ENCODE data around the gene KIF5C. TPM values are rescaled to one million over a fixed set of nuclear protein-coding genes. Genes with fewer than 3 reads are reported as not detected.

The KIF5C gene
- total and polyA plus RNA-seq, 2 donors (not counting 1 experiment from before 2014, with no cell fraction given) = 0.09 to 0.17 TPM

DNA sequence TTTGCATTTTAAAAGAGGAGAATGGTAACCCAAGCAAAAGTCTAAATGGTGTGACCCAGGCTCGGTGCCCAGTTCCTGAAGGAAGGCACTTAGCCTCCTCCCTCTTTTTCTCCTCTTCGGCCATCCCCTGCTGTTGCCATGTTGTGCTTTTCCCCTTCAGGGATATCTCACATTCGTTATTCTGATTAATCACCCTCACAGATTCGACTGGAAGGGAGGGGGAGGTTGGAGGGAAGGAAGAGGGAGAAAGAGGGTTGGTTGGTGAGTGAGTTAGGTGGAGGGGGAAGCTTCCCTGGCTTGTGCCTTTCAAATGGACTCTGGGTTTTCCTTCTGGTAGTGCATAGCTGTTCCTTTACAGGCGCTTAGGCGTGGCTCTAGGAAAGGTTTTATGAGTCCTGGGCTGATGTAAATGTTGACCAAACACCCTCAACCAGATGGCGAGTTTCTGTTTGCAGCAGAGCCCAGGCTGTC, 124.5 kb downstream of the KIF5C start:
- no peak for DNase-seq (ENCODE audit: low read depth in 2 of 2)

DNA sequence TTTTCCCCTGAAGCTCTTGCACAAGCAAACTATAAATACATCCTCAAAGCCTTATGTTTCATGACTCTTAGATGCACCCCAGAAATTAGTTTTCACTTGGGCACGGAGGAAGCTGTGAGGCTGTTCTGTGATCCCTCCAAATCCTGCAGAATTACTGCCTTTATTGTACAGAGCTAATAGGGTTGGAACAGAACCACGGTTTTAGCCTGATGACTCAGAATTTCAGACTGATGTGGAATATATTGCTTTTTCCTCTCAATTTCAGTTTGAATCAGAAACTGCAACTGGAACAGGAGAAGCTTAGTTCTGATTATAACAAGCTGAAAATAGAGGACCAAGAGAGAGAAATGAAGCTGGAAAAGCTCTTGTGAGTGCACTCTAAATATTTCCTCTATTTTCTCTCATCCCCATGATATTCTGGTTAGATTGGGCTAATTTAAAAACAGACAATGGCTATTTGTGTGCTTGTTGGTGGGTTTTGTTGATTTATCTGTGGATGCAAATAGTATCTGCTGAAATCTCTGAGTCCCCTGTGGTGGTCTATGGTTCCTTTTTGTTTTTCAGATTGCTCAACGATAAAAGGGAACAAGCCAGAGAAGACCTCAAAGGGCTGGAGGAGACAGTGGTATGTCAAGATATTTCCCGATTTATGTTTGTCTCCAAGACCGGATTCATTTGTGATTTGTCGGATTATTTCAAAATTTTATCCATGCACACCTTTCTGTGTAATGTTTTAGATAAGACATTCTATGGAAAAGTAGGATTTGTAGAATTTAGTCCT, 125.3 kb downstream of the KIF5C start:
- Histone ChIP-seq H3K4me3 (replicated peaks in 1 of 4; ENCODE audit: control extremely low read depth in 1 of 4, insufficient read depth in 1 of 4, low read depth in 3 of 4, low read length in 4 of 4) (no peak overlapping the region), H3K27me3 (ENCODE audit: control insufficient read depth, insufficient read depth, low read length) (peaks cover 5% of the 10 kb centered on the region), H3K4me2 (ENCODE audit: extremely low read depth, insufficient read depth, low read length) (no peak overlapping the region), H3K9me3 (ENCODE audit: control insufficient read depth, insufficient read depth, low read depth, low read length) (no peaks in the 10 kb centered on the region), H3K27ac (ENCODE audit: insufficient read depth, low read length) (no peak overlapping the region), H3K9ac (ENCODE audit: insufficient read depth, low read length) (no peak overlapping the region), H3K79me2 (ENCODE audit: control insufficient read depth, insufficient read depth, low read length) (no peaks in the 10 kb centered on the region), H3K36me3 (ENCODE audit: control insufficient read depth, insufficient read depth, low read length) (no peaks in the 10 kb centered on the region), H4K20me1 (ENCODE audit: control insufficient read depth, extremely low read depth, insufficient read depth, low read length) (no peaks in the 10 kb centered on the region), H3K4me1 (ENCODE audit: control insufficient read depth, extremely low read depth, insufficient read depth, low read length) (no peaks in the 10 kb centered on the region), H2AFZ (ENCODE audit: low read length) (no peak overlapping the region)
- DNase-seq (ENCODE audit: low read depth in 2 of 2) = no peak
- TF ChIP-seq, protein P1, sequence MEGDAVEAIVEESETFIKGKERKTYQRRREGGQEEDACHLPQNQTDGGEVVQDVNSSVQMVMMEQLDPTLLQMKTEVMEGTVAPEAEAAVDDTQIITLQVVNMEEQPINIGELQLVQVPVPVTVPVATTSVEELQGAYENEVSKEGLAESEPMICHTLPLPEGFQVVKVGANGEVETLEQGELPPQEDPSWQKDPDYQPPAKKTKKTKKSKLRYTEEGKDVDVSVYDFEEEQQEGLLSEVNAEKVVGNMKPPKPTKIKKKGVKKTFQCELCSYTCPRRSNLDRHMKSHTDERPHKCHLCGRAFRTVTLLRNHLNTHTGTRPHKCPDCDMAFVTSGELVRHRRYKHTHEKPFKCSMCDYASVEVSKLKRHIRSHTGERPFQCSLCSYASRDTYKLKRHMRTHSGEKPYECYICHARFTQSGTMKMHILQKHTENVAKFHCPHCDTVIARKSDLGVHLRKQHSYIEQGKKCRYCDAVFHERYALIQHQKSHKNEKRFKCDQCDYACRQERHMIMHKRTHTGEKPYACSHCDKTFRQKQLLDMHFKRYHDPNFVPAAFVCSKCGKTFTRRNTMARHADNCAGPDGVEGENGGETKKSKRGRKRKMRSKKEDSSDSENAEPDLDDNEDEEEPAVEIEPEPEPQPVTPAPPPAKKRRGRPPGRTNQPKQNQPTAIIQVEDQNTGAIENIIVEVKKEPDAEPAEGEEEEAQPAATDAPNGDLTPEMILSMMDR (conservative IDR thresholded peaks at IDR 0.05 in 1 of 2, IDR thresholded peaks at IDR 0.05 in 1 of 2; ENCODE audit: low read depth in 1 of 2, low read length in 2 of 2) = no peak
- TF ChIP-seq EZH2 (IDR thresholded peaks at IDR 0.05; ENCODE audit: low read length, missing control alignments) = no peak

More for the DNA sequence above, 124.5 kb downstream of the KIF5C start:
- H3K4me3 ChIP-seq (replicated peaks in 1 of 4; ENCODE audit: control extremely low read depth in 1 of 4, insufficient read depth in 1 of 4, low read depth in 3 of 4, low read length in 4 of 4) = no peak overlapping the region
- no peaks in the 10 kb centered on the region for H4K20me1 ChIP-seq (ENCODE audit: control insufficient read depth, extremely low read depth, insufficient read depth, low read length)
- H2AFZ ChIP-seq (ENCODE audit: low read length) = no peak overlapping the region
- no peak overlapping the region for H3K4me2 ChIP-seq (ENCODE audit: extremely low read depth, insufficient read depth, low read length)
- no peaks in the 10 kb centered on the region for H3K36me3 ChIP-seq (ENCODE audit: control insufficient read depth, insufficient read depth, low read length)
- H3K4me1 ChIP-seq (ENCODE audit: control insufficient read depth, extremely low read depth, insufficient read depth, low read length) = no peaks in the 10 kb centered on the region
- TF ChIP-seq EZH2 (IDR thresholded peaks at IDR 0.05; ENCODE audit: low read length, missing control alignments) = no peak
- TF ChIP-seq, protein P1 (conservative IDR thresholded peaks at IDR 0.05 in 1 of 2, IDR thresholded peaks at IDR 0.05 in 1 of 2; ENCODE audit: low read depth in 1 of 2, low read length in 2 of 2) = no peak
- peaks cover 5% of the 10 kb centered on the region for H3K27me3 ChIP-seq (ENCODE audit: control insufficient read depth, insufficient read depth, low read length)
- no peak overlapping the region for H3K9ac ChIP-seq (ENCODE audit: insufficient read depth, low read length)
- no peaks in the 10 kb centered on the region for H3K79me2 ChIP-seq (ENCODE audit: control insufficient read depth, insufficient read depth, low read length)
- no peaks in the 10 kb centered on the region for H3K9me3 ChIP-seq (ENCODE audit: control insufficient read depth, insufficient read depth, low read depth, low read length)
- no peak overlapping the region for H3K27ac ChIP-seq (ENCODE audit: insufficient read depth, low read length)

DNA sequence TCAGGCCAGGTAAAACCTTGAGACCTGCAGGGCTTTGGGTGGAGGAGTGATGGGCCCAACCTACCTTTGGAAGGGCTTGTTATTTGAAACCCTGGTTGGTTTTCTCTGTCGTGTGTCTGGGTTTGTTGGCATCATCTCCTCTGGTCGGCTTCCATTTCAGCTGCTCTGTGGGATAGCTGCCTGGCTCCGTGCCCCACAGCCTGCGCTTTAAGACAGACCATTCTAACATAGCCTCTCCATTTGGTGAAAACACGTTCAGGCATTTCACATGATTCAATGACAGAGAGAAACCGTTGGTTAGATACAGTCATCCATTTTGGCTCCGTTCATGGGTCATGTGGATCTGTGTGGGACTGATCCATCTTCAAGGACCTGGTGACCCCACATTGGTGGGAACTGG, 126.5 kb downstream of the KIF5C start:
- H3K27me3 ChIP-seq (ENCODE audit: control insufficient read depth, insufficient read depth, low read length) = peaks cover 12% of the 10 kb centered on the region
- H3K4me2 ChIP-seq (ENCODE audit: extremely low read depth, insufficient read depth, low read length) = no peak overlapping the region
- no peak overlapping the region for H2AFZ ChIP-seq (ENCODE audit: low read length)
- no peak overlapping the region for H3K4me3 ChIP-seq (replicated peaks in 1 of 4; ENCODE audit: control extremely low read depth in 1 of 4, insufficient read depth in 1 of 4, low read depth in 3 of 4, low read length in 4 of 4)
- no peaks in the 10 kb centered on the region for H3K9me3 ChIP-seq (ENCODE audit: control insufficient read depth, insufficient read depth, low read depth, low read length)
- no peaks in the 10 kb centered on the region for H3K4me1 ChIP-seq (ENCODE audit: control insufficient read depth, extremely low read depth, insufficient read depth, low read length)
- no peaks in the 10 kb centered on the region for H4K20me1 ChIP-seq (ENCODE audit: control insufficient read depth, extremely low read depth, insufficient read depth, low read length)
- no peaks in the 10 kb centered on the region for H3K79me2 ChIP-seq (ENCODE audit: control insufficient read depth, insufficient read depth, low read length)
- no peak overlapping the region for H3K9ac ChIP-seq (ENCODE audit: insufficient read depth, low read length)
- no peak for DNase-seq (ENCODE audit: low read depth in 2 of 2)
- H3K36me3 ChIP-seq (ENCODE audit: control insufficient read depth, insufficient read depth, low read length) = no peaks in the 10 kb centered on the region
- TF ChIP-seq, protein P1 (conservative IDR thresholded peaks at IDR 0.05 in 1 of 2, IDR thresholded peaks at IDR 0.05 in 1 of 2; ENCODE audit: low read depth in 1 of 2, low read length in 2 of 2) = no peak
- TF ChIP-seq EZH2 (IDR thresholded peaks at IDR 0.05; ENCODE audit: low read length, missing control alignments) = no peak
- H3K27ac ChIP-seq (ENCODE audit: insufficient read depth, low read length) = no peak overlapping the region

All from fibroblast of lung (primary cell).